Mesothelial cell of epicardium (in vitro differentiated cells): Measurements from ENCODE around the gene MBP. TPM values are rescaled to one million over a fixed set of nuclear protein-coding genes. Genes with fewer than 3 reads are reported as not detected.

Experiments
- DNase-seq, 2 experiments: peaks; one replicate each; pipeline ENCODE4 v3.0.0; 2021; ENCODE audit warnings: low spot score in 2 of 2; ENCODE audit not compliant: unreplicated experiment in 2 of 2
- H3K27ac Mint-ChIP-seq: 2 replicates; pipeline ENCODE4 v1.8.0; 2021; ENCODE audit warnings: mixed read lengths
- H3K27me3 Mint-ChIP-seq: 2 replicates; pipeline ENCODE4 v1.8.0; 2021; ENCODE audit warnings: low read depth, mixed read lengths
- H3K36me3 Mint-ChIP-seq: 2 replicates; pipeline ENCODE4 v1.8.0; 2021; ENCODE audit warnings: mixed read lengths
- H3K4me1 Mint-ChIP-seq: 2 replicates; pipeline ENCODE4 v1.8.0; 2021; ENCODE audit warnings: mixed read lengths
- H3K4me3 Mint-ChIP-seq: 2 replicates; pipeline ENCODE4 v1.8.0; 2021; ENCODE audit warnings: mild to moderate bottlenecking, moderate library complexity, mixed read lengths
- H3K9me3 Mint-ChIP-seq: 2 replicates; pipeline ENCODE4 v1.8.0; 2021; ENCODE audit warnings: mixed read lengths
- total RNA-seq: library from RNA; stranded (reverse); gene quantifications from 3 replicates; pipeline ENCODE4 v1.2.1, GENCODE V29; 2021
- TF ChIP-seq, protein P1 (sequence below): fragments of 200-600 bp; sonication (generic); IDR thresholded peaks from one replicate; pipeline ENCODE4 v1.5.0; 2021; ENCODE audit warnings: antibody characterized with exemption; ENCODE audit not compliant: unreplicated experiment

Gene MBP
- total RNA-seq, 1 donor from 2014 or later, result 20.8 TPM

DNA sequence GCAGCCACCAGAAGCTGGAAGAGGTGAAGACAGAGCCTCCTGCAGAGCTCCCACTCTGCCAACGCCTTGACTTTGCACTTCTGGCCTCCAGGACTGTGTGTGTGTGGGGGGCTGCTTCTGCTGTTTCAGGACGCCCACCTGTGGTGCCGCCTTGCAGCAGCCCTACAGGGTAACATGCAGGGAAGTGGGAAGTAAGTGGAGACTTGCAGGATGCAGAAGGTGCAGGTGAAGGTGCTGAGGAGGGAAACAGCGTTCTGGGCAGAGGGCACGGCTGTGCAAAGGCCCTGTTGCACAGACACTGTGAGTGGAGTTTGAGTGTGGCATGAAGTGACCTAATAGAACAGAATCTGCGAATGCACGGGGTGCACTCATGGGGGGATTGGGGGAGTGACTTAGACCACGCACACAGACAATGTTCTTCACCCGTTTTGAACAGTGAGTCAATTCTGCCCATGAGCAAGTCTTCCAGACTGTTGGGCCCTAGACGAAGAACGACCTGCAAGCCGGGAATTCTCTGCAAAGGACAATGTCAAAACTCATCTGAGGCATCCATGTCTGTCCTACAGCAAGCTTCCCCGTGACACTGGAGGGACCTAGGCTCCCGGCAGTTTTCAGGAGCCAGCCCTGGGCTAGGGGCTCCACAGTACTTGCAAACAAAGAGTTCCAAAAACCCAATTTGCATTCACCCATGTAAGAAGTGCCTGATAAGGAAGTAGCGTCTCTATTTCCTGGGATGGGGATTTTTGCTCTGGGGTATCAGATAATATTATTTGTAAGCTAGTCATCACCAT lies 19.0 kb downstream of the MBP start:
- Mint-ChIP-seq H3K27ac (no peak overlapping the region), H3K9me3 (no peaks in the 10 kb centered on the region), H3K4me1 (peaks cover 19% of the 10 kb centered on the region), H3K4me3 (no peak overlapping the region), H3K27me3 (no peaks in the 10 kb centered on the region), H3K36me3 (peaks cover 2% of the 10 kb centered on the region)
- TF ChIP-seq, protein P1, sequence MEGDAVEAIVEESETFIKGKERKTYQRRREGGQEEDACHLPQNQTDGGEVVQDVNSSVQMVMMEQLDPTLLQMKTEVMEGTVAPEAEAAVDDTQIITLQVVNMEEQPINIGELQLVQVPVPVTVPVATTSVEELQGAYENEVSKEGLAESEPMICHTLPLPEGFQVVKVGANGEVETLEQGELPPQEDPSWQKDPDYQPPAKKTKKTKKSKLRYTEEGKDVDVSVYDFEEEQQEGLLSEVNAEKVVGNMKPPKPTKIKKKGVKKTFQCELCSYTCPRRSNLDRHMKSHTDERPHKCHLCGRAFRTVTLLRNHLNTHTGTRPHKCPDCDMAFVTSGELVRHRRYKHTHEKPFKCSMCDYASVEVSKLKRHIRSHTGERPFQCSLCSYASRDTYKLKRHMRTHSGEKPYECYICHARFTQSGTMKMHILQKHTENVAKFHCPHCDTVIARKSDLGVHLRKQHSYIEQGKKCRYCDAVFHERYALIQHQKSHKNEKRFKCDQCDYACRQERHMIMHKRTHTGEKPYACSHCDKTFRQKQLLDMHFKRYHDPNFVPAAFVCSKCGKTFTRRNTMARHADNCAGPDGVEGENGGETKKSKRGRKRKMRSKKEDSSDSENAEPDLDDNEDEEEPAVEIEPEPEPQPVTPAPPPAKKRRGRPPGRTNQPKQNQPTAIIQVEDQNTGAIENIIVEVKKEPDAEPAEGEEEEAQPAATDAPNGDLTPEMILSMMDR, result no peak
- DNase-seq, result no peak

DNA sequence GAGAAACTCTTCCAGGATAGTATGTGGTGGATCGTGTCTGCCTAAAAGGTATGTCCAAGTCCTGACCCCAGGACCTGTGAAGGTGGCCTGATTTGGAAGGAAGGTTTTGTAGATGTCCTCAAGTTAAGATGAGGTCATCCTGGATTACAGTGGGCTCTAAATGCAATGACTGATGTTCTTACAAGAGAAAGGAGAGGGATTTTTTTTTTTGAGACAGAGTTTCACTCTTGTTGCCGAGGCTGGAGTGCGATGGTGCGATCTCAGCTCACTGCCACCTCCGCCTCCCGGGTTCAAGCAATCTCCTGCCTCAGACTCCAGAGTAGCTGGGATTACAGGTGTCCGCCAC lies 19.9 kb downstream of the MBP start:
- Mint-ChIP-seq H3K36me3 (peaks cover 2% of the 10 kb centered on the region), H3K27ac (no peak overlapping the region), H3K9me3 (no peaks in the 10 kb centered on the region), H3K4me1 (peaks cover 24% of the 10 kb centered on the region), H3K27me3 (no peaks in the 10 kb centered on the region), H3K4me3 (no peak overlapping the region)
- TF ChIP-seq, protein P1, result no peak
- no peak for DNase-seq

DNA sequence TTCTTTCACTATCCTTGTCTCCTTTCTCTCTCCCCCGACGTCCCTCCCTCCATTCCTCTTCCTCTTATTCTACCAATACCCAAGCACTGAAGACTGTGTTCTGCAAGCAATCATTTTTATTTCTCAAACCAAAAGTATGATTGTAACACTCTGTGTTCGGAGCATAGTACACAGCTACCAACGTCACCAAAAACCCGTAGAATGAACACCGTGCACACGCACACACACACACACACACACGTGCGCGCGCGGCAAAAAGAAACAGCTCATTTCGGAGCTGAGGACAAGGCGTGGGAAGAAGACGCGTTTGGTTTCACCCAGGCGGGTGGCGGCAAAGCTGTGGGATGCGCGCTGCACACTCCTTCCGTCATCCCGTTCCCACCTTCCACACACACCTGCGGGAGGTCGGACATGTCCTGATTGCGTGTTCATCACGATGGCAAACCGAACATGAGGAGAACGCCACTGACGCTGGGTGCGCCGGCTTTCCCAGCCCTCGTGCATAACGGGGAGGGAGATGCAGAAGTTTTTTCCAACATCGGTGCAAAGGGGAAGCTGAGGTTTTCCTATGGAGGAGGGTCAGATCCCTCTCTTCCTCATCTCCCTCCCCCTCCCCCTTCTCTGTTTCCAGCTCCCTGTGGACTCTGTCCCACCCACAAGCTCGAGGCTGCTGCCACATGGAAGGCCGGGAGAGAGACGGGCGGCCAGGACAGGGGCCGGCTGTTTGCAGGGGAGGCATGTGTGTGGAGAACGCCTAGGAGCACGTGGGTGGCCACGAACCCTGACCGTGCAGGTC lies 20.4 kb downstream of the MBP start:
- H3K9me3 Mint-ChIP-seq, result no peaks in the 10 kb centered on the region
- H3K36me3 Mint-ChIP-seq, result no peaks in the 10 kb centered on the region
- H3K4me3 Mint-ChIP-seq, result no peak overlapping the region
- DNase-seq, result no peak
- no peaks in the 10 kb centered on the region for H3K27me3 Mint-ChIP-seq
- no peak overlapping the region for H3K27ac Mint-ChIP-seq
- TF ChIP-seq, protein P1, result no peak
- H3K4me1 Mint-ChIP-seq, result peaks cover 29% of the 10 kb centered on the region

DNA sequence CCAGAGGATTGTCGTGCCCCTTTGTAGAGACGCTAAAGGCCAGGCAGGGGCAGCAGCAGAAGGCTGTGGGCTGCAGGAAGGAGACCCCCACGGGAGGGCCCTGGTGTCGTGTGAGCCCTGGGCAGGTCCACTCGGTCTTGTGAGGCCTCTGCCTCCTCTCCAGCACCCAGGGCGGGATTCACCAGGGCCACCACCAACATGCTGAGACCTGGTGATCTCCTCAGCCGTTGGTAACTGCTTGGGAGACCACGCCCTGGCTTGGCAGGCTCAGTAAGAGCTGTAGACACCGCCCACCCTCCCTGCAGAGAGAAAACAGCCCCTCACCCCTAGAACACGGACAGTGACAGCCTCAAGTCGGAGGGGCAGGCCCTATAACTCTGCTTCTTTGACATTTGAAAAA lies 21.1 kb downstream of the MBP start:
- no peak overlapping the region for H3K27ac Mint-ChIP-seq
- H3K9me3 Mint-ChIP-seq, result no peaks in the 10 kb centered on the region
- no peaks in the 10 kb centered on the region for H3K36me3 Mint-ChIP-seq
- H3K4me3 Mint-ChIP-seq, result no peak overlapping the region
- peaks cover 30% of the 10 kb centered on the region for H3K4me1 Mint-ChIP-seq
- TF ChIP-seq, protein P1, result no peak
- no peaks in the 10 kb centered on the region for H3K27me3 Mint-ChIP-seq
- DNase-seq, result no peak

DNA sequence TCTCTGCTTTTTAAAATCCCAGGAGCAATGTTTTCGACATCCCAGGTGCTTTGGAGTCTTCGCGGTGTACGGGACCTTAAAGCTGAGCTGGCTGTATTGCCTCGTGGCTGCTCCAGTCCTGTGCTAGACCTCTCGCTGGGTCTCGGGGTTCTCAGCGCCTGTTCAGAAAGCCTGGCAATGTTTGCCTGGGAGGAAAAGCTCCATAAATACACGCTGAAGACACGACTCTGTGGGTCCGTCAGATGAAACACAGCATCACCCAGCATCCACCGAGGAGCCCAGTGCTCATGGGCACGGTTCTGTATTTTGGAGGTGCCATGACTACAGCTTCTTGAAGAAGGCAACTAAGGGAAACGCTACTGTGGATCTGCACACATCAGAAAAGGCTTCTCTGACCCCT lies 21.6 kb downstream of the MBP start:
- TF ChIP-seq, protein P1, result no peak

More for the DNA sequence above, 21.6 kb downstream of the MBP start:
- Mint-ChIP-seq H3K36me3 (no peaks in the 10 kb centered on the region), H3K27ac (no peak overlapping the region), H3K4me1 (peaks cover 35% of the 10 kb centered on the region), H3K9me3 (no peaks in the 10 kb centered on the region), H3K4me3 (no peak overlapping the region), H3K27me3 (no peaks in the 10 kb centered on the region)
- DNase-seq, result no peak
